ENCODE results near the gene FGF1.

FGF1 gene

DNA sequence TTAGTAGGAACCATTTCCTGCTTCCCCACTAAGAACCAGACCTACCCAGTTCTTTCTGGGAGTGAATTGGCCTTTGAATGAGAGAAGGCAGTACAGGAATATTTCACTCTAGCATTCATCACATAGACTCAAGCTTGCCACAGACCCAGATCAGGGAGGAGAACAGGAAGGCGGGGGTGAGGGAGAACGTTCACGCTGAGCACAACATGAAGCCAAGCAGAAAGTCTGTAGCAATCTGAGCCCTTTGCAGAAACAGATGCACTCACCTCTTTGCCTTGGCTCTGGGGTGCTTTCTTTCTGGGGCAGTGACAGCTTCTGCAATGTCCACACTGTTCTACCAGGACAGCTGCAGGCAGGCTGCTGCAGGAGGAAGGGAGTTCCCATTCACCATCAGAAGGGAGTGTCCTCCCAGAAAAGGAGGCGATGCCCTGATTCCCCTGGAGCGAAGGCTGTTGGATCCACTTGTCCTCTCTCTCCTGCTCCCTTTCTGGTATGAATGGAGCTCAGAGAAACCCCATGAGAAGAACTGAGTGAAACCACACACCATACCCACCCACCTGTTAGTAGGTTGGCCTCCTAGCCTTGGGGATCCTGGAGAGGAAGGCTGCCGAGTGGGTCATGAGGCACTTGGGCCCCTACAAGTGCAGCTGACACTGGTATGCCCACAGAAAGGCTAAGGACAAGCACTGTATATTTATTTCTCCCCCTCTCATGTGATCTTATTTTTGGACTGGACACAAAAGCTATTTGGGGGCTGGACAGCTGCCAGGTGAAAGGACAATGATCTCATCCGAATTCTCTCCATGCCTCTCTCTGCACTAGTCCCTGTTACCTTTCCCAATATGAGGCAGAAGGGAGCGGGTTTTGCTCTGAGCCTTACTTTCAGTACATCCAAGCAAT, 11.7 kb upstream of the FGF1 start:
- DNase-seq, result peak in 14 of 58 donors; percentile 15 to 78 (median 23)

DNA sequence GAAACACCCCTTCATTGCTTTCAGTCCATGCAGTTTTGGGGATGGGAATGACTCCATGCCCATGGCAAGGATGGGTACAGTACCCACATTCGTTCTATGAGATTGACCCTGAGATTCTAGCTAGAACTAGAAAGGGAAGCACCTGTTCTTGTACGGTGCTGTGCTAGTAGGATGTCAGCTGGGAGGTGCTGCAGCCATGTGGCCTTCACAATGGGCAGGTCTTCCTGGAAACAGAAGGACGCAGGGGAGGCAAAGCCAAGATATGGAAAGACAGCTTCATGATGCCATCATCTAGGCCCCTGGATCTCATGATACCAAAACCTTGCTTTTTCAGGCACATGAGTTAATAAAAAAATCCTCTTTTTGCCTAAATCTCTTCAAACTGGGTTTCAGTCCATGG, 10.5 kb upstream of the FGF1 start:
- DNase-seq, result no peak

DNA sequence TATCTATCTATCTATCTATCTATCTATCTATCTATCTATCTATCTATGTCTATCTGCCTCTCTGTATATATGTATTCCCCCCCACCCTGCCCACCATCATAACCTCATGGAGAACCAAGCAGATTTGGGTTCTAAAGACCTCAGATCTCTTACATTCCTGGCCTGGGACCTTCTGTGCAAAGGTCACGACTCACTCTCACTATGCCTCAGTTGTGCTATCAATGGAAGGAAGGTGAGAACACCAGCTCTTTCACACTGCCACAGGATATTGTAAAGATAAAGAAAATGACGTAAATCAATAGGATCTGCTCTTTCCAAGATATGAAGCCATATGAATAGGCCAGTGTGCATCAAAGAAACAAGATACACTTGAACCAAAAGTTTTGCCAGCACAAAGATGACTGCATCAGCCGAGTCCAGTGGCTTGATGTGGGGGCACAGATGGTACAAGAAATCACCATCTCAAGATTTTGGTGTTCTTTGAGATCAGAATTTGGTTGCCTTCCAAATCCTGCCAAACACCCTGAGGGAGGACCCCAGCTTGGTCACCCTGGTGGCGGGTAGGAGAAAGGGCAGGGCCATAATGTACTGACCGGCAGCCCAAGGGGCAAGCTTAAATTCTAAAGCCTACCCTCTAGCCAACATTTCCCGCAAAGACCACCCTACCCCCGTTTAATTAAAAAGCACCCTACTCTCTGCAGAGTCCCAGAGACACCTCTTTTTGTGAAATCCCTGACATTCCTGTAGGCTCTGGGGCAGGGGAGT, 8.4 kb upstream of the FGF1 start:
- no peak for DNase-seq

DNA sequence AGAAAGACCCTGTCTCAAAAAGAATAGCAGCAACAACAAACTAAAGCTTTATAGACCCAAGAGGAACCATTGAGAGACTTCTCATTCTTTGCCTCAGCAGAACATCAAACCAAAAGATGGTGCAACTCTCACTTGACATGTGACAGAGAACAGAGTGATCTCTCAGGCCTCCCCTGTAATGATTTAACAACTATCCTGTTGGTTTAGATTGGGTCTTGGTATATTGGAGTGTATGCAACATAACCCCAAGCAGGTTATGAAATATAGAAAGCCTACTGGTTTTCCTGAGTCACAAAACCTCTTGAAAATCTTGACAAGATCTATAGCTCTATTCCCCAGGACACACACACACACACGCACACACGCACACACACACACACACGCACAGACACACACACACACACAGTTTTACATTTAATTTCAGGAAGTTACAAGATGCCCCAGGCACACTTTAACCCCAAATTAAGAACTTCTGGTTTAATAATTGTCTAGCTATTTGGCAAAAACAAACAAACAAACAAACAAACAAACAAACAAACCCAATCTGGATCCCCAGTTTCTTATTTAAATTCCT, 6.5 kb upstream of the FGF1 start:
- no peak for DNase-seq

- no peak for DNase-seq
Observed at GRCh38 chr5:142690667-142691066, 4.8 kb upstream of the FGF1 start.

DNA sequence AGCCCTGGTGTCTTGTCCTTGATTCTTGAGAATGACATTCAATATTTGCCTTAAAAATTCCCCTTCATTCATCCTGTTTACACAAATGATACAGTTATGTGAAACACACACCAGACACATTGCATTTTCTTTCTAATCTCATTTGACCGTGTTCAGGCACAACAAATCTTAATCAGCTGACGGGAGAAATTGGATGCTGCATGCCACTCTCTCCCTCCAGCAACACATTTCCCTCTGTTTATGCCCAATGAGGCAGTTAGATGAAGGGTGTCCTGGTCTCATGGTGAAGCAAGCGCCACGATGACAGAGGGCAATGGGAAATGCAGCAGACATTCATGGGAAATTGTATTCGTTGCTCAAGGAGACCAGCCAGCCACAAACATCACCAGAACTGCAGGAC, 3.2 kb upstream of the FGF1 start:
- peak in 4 of 58 donors; percentile 19 to 55 (median 26) for DNase-seq

DNA sequence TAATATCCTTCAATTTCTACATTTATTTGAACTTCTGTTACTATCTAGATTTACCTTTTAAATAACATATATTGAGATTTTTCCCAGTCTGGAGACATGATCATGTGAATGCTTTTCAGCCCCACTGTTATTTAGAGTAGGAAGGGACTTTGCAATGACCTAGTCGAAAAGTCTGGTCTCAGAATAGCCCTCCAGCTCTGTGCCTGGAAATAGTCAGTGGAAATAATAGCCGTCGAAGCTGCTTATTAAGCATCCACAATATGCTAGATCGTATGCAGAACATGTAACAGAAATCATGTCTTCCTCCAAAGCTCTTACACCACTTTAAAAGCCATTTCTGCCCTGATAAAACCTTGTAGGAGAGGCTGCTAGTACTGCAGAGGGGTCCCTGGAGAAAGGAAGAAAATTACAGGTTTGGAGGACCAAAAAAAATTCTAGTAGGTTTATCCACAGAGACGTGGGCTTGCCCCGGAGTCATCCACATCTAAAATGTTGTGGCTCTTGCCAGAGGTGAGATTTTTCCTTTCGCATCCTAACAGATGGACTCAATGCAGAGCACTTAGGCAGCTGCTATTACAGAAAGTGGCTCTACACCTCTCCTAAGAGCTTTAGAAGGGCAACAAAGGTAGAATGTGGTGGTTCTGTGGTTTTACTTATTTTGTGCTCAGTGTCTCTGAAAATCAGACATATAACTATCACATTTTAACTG, 2.5 kb upstream of the FGF1 start:
- no peak for DNase-seq

DNA sequence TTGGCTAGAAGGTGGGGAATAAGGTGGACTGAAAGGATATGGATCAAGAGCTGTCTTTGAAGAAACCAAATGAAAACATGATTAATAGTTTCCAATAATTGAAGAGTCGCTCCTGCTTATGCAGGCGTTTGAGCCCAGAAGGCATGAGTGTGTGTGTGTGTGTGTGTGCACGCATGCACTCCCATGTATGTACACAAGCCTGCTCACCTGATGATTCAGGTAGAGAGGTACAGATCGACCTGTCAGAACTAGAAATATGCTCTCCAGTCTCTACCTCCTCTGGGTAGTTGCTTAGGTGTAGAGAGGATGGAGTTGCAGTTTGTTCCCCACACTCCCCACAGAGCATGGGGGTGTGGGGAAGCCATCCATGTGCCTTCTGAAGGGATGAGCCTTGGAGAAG, 1.1 kb upstream of the FGF1 start:
- DNase-seq, result no peak

DNA sequence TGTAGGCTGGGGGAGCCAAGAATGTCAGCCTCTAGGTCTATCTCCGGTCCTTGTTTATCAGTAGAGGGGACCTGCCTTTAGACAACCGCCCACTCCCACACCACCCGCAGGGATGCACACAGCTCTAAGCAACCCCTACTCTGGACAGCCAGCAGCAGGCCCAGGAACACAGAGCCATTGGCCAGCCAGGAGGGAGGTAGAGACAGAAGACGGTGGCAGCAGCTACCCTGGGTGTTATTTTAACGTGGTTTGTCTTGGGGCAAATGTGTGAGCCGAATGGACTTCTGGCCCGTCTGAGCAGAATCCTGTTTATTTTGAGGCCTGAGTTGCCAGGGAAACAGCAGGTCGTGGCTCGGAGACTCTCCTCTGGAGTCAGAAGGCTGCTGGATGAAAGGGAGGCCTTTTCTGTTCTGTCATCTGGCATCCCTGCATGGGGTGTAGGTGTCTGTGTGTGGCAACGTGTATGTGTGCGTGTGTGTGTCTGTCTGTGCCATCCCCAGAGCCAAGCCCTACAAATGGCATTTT, 382 bp upstream of the FGF1 start:
- peak in 17 of 58 donors; percentile 18 to 75 (median 45) for DNase-seq

GRCh38 chr5:142684508-142685041, 1.3 kb downstream of the FGF1 start:
- DNase-seq, result peak in 57 of 58 donors; percentile 22 to 95 (median 78)

GRCh38 chr5:142683881-142684505, 1.9 kb downstream of the FGF1 start:
- no peak for DNase-seq

GRCh38 chr5:142683116-142683515, 2.8 kb downstream of the FGF1 start:
- no peak for DNase-seq

DNA sequence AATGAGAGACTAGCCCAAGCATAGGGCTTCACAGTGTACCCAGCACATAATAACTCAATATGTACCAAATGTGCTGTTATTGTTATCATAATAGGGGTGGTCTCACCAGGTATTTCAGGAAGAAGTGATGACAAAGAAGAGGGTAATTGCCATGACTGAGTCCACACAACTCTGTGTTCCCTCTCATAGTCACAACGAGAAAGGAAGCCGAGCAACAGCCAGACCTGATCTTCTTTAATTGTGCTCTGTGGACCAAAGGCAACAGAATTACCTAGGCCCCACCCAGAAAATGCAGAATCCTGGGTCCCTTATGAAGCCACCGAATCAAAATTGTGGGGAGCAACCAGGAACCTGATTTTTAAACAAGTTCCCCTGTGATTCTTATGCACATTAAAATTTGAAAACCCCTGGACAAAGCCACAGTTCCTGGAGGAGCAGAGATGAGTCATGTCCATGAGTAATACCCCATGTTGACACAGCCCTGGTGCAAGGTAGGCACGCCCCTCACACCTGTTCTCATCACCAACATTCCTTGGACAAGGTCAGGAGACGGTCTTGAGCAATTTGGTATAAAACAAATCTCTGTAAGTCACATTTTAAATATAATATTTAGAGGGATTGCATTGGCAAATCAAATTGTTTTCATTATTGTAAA, 5.2 kb downstream of the FGF1 start:
- DNase-seq, result no peak

DNA sequence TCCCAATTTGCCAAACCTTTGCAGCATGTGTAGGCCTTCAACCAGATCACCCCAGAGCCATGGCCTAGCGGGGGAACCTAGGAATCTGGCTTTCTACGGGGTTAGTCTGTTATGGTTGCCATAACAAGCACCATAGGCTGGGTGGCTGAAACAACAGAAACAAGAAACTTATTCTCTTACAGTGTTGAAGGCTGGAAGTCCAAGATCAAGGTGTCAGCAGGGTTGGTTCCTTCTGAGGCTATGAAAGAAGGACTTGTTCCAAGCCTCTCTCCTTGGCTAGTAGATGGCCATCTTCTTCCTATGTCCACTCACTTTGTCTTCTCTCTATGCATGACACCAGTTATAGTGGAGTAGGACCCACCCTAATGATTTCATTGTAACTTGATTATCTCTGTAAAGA, 6.1 kb downstream of the FGF1 start:
- DNase-seq, result no peak

- peak in 21 of 58 donors; percentile 11 to 69 (median 27) for DNase-seq
Observed at GRCh38 chr5:142678529-142678928, 7.4 kb downstream of the FGF1 start.

- DNase-seq, result peak in 1 of 58 donors; percentile 34
Observed at GRCh38 chr5:142677198-142677597, 8.7 kb downstream of the FGF1 start.

DNA sequence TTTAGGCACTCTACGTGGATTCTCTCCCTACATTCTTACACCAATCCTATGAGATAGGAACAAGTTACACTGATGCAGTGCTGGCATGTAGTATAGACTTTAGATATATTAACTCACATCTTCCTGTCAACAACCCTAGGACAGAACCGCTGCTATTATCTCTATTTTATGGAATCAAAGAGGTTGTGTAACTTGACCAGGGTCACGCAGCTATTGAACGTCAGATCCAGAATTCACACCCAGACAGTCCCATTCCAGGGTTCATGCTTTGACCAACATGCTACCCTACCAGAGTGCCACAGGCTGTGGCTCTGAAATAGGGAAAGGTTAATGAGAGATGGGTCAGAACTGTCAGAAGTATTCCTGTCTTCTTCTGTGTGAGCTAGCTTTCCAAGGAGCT, 9.6 kb downstream of the FGF1 start:
- no peak for DNase-seq

GRCh38 chr5:142674531-142675469, 11.1 kb downstream of the FGF1 start:
- peak in 6 of 58 donors; percentile 12 to 50 (median 26) for DNase-seq

GRCh38 chr5:142671801-142672200, 14.1 kb downstream of the FGF1 start:
- no peak for DNase-seq

All from anterior cingulate cortex (tissue), 58 donors.